ENCODE measurements around the gene NRBF2.

- no peak for TF ChIP-seq CTCF (IDR thresholded peaks at IDR 0.05; ENCODE audit: low read depth, low read length)
- TF ChIP-seq EZH2phosphoT487 (IDR thresholded peaks at IDR 0.05; ENCODE audit: low read depth), result no peak
Observed at GRCh38 chr10:63168821-63169462, 35.8 kb downstream of the NRBF2 start.
